VCaP (cell line): ENCODE data around the gene INO80E.
A peak's percentile ranks its signal among the peaks of the same experiment; 100 is the strongest.

Experiments
- H3K27ac ChIP-seq: fragments of 450-650 bp; 2 replicates; pipeline ENCODE4 v1.5.1; 2017
- CTCF ChIP-seq: fragments of 450-650 bp; conservative IDR thresholded peaks from 2 replicates; pipeline ENCODE4 v1.5.1; 2017; ENCODE audit warnings: mild to moderate bottlenecking, moderate library complexity

The INO80E gene

GRCh38 chr16:29990883-29991570, 5.0 kb upstream of the INO80E start:
- no peak for TF ChIP-seq CTCF
- no peak overlapping the region for H3K27ac ChIP-seq

GRCh38 chr16:29991571-29991904, 4.5 kb upstream of the INO80E start:
- no peak for TF ChIP-seq CTCF
- H3K27ac ChIP-seq, result no peak overlapping the region

GRCh38 chr16:29992344-29992967, 3.6 kb upstream of the INO80E start:
- TF ChIP-seq CTCF, result no peak
- H3K27ac ChIP-seq, result 0 out of 2 replicates have a peak overlapping the region, but pooled peaks have one; percentile 26

- no peak overlapping the region; the same call in 1 of the 2 replicates for H3K27ac ChIP-seq
- no peak for TF ChIP-seq CTCF
These were observed 2.7 kb upstream of the INO80E start for GRCh38 chr16:29993191-29993902.

GRCh38 chr16:29993903-29994599, 2.0 kb upstream of the INO80E start:
- TF ChIP-seq CTCF, result no peak
- peak overlapping the region; percentile 90 for H3K27ac ChIP-seq

GRCh38 chr16:29994600-29995323, 1.3 kb upstream of the INO80E start:
- TF ChIP-seq CTCF, result no peak
- H3K27ac ChIP-seq, result peak overlapping the region; percentile 90
